Endothelial cell of umbilical vein (primary cell): ENCODE data around the gene INPP4B.

Experiments
- CTCF ChIP-seq, 2 donors: IDR thresholded peaks; 1 replicate in 1 of 2; 2 replicates in 1 of 2; pipeline ENCODE4 v1.5.1; 2011; ENCODE audit warnings: low read length in 2 of 2, mild to moderate bottlenecking in 2 of 2, moderate library complexity in 2 of 2, control low read depth in 1 of 2, inconsistent platforms in 1 of 2, low read depth in 1 of 2; ENCODE audit not compliant: insufficient read depth in 1 of 2; ENCODE audit errors: extremely low read depth in 1 of 2
- EZH2 ChIP-seq: IDR thresholded peaks from 2 replicates; pipeline ENCODE4 v1.6.1; 2012; ENCODE audit warnings: borderline replicate concordance, low read depth, mild to moderate bottlenecking, moderate library complexity, low read length, inconsistent platforms; ENCODE audit not compliant: severe bottlenecking
- POLR2AphosphoS5 ChIP-seq: IDR thresholded peaks from 2 replicates; pipeline ENCODE4 v1.6.1; 2012; ENCODE audit warnings: low read depth, mild to moderate bottlenecking, control low read depth, low read length, moderate library complexity; ENCODE audit not compliant: insufficient read depth

- TF ChIP-seq EZH2: no peak
- TF ChIP-seq POLR2AphosphoS5: no peak
- no peak for TF ChIP-seq CTCF (IDR thresholded peaks at IDR 0.05; ENCODE audit: extremely low read depth in 1 of 2, insufficient read depth in 1 of 2, low read depth in 1 of 2, low read length in 2 of 2)
Measured at GRCh38 chr4:142129473-142129872, 716.6 kb downstream of the INPP4B start.
